OCI-LY3 (cell line): ENCODE data around the gene ZKSCAN1.

ENCODE experiments used
- EZH2phosphoT487 ChIP-seq: fragments of 200-600 bp; shearing (Covaris generic); IDR thresholded peaks from 2 replicates; pipeline ENCODE4 v1.6.1; 2018; ENCODE audit warnings: antibody characterized with exemption, mixed run types, low read depth
- TF ChIP-seq, protein P1 (sequence below): fragments of 200-600, 300-600 bp; sonication (generic); IDR thresholded peaks from 2 replicates; pipeline ENCODE4 v1.5.1; 2014; ENCODE audit warnings: antibody characterized with exemption, low read length, low read depth

DNA sequence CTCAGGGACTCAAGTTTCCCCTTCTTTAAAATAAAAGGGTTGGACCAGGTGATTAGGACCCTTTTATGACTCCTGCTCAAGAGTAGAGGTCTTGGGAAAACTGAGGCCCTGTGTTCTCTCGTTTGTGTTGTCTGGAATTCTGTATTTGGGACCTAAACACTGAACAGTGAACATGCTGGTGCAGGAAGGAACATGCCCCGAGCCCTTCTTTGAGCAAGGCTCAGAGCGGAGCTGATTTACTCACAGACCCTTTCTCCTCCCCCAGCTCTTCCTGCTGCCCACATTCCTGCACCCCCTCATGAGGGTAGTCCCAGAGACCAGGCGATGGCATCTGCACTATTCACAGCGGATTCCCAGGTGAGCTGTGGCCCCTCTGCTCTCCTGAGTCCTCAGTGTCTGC lies 14.2 kb downstream of the ZKSCAN1 start:
- TF ChIP-seq, protein P1, sequence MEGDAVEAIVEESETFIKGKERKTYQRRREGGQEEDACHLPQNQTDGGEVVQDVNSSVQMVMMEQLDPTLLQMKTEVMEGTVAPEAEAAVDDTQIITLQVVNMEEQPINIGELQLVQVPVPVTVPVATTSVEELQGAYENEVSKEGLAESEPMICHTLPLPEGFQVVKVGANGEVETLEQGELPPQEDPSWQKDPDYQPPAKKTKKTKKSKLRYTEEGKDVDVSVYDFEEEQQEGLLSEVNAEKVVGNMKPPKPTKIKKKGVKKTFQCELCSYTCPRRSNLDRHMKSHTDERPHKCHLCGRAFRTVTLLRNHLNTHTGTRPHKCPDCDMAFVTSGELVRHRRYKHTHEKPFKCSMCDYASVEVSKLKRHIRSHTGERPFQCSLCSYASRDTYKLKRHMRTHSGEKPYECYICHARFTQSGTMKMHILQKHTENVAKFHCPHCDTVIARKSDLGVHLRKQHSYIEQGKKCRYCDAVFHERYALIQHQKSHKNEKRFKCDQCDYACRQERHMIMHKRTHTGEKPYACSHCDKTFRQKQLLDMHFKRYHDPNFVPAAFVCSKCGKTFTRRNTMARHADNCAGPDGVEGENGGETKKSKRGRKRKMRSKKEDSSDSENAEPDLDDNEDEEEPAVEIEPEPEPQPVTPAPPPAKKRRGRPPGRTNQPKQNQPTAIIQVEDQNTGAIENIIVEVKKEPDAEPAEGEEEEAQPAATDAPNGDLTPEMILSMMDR: no peak
- TF ChIP-seq EZH2phosphoT487: no peak
